ENCODE measurements around the gene ODF4. TPM values are rescaled to one million over a fixed set of nuclear protein-coding genes. Genes with fewer than 3 reads are reported as not detected.
"Not testable (repeated sequence)": the region's sequence is repeated elsewhere in the genome, so short reads cannot be mapped to it uniquely, and the experiment has no call there.

ODF4 gene
- total RNA-seq, 8 experiments from 2014 or later = 0.25 TPM; not detected in 7

- in situ Hi-C loops (cut with MboI; ENCODE audit: low pct_unique_long_range_greater_than_20kb in 2 of 9, low sequenced_read_pairs in 9 of 9, unreplicated experiment in 9 of 9) = no loop called here
- Histone ChIP-seq H3K27ac (no peak overlapping the region), H3K4me3 (no peak overlapping the region), H3K4me1 (replicated peaks in 1 of 2) (peaks cover 0 to 5% of the 10 kb centered on the region in 2 donors)
- 40 to 83% (median 63%) methylated on average over 1 to 3 of the region's 3 CpGs for WGBS, 10 experiments
- ATAC-seq (replicated peaks in 6 of 8) = no peak
These were observed 21.1 kb downstream of the ODF4 start for GRCh38 chr17:8360751-8361150.

DNA sequence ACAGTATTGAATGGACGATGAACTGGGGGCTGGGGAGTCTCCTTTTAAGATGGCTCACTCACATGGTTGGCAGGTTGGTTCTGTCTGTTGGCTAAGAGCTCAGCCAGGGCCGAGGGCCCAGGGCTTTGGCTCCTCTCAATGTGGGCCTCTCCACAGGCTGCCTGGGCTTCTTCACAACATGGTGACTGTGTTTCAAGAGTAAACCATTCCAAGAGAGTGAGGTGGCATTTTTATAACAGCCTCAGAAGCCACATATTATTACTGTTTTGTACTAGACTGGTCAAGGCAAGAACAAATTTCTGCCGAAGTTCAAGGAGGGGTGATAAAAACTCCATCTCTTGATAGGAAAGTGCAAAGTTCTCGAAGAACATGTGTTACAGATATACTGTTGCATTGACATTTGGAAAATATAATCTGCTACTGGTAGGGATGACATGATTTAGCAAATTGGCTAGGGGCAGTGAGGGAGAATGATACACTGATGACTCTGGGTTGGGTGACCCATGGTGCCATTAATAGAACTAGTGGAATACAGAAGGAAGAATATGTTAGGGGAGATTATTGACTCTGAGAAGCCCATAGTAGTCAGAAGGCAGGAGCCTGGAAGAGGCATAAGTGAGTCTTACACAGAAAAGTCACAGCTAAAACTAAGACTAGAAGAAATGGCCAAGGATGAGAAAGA, 23.2 kb downstream of the ODF4 start:
- no peak overlapping the region for H3K4me3 ChIP-seq
- whole genome bisulfite sequencing, 10 experiments = 30 to 100% (median 81%) methylated on average over 1 to 3 of the region's 4 CpGs; no CpG with 5 or more reads in 2 of the 10 experiments
- no peak for ATAC-seq (replicated peaks in 6 of 8)
- in situ Hi-C loops (cut with MboI; ENCODE audit: low pct_unique_long_range_greater_than_20kb in 2 of 9, low sequenced_read_pairs in 9 of 9, unreplicated experiment in 9 of 9) = no loop called here
- no peak overlapping the region for H3K27ac ChIP-seq
- H3K4me1 ChIP-seq (replicated peaks in 1 of 2) = peaks cover 0 to 5% of the 10 kb centered on the region in 2 donors

DNA sequence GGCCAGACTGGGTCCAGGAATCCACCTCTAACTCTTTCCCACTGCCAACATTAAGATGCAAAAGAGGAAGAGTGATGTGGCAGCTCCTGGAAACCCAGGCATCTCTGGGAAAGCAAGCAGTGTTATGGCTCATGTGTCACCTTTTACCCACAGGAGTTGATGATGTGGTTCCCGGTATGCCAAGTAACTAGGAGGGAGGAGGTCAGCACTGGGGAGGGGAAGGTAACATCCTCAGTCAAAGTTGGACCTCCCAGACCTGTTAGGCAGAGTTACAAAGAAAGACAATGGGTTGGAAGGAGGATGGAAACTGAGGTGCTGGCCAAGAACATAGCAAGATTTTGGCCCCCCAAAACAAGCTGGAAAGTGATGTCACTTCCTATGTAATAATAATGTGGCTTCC, 25.5 kb downstream of the ODF4 start:
- no peak overlapping the region for H3K27ac ChIP-seq
- WGBS, 10 experiments = 63 to 83% methylated on average over 1 of the region's 1 CpG; no CpG with 5 or more reads in 8 of the 10 experiments
- ATAC-seq (replicated peaks in 6 of 8) = peak in 1 of 8 experiments; percentile 32
- in situ Hi-C loops (cut with MboI; ENCODE audit: low pct_unique_long_range_greater_than_20kb in 2 of 9, low sequenced_read_pairs in 9 of 9, unreplicated experiment in 9 of 9) = no loop called here
- no peak overlapping the region for H3K4me3 ChIP-seq
- H3K4me1 ChIP-seq (replicated peaks in 1 of 2) = no peaks in the 10 kb centered on the region

- no peak overlapping the region for H3K4me3 ChIP-seq
- H3K4me1 ChIP-seq (replicated peaks in 1 of 2) = no peaks in the 10 kb centered on the region
- H3K27ac ChIP-seq = no peak overlapping the region
- in situ Hi-C loops (cut with MboI; ENCODE audit: low pct_unique_long_range_greater_than_20kb in 2 of 9, low sequenced_read_pairs in 9 of 9, unreplicated experiment in 9 of 9) = no loop called here
- 8 to 100% (median 70%) methylated on average over 1 to 2 of the region's 2 CpGs; no CpG with 5 or more reads in 4 of the 10 experiments for WGBS, 10 experiments
- peak in 3 of 8 experiments; percentile 80 to 92 (median 92) for ATAC-seq (replicated peaks in 6 of 8)
These were observed 26.6 kb downstream of the ODF4 start for GRCh38 chr17:8366231-8366630.

GRCh38 chr17:8368193-8368592, 28.6 kb downstream of the ODF4 start:
- in situ Hi-C loops (cut with MboI; ENCODE audit: low pct_unique_long_range_greater_than_20kb in 2 of 9, low sequenced_read_pairs in 9 of 9, unreplicated experiment in 9 of 9) = no loop called here
- WGBS, 10 experiments = 87 to 100% (median 98%) methylated on average over 1 to 3 of the region's 3 CpGs
- no peaks in the 10 kb centered on the region for H3K4me1 ChIP-seq (replicated peaks in 1 of 2)
- no peak overlapping the region for H3K4me3 ChIP-seq
- H3K27ac ChIP-seq = no peak overlapping the region
- no peak for ATAC-seq (replicated peaks in 6 of 8)

DNA sequence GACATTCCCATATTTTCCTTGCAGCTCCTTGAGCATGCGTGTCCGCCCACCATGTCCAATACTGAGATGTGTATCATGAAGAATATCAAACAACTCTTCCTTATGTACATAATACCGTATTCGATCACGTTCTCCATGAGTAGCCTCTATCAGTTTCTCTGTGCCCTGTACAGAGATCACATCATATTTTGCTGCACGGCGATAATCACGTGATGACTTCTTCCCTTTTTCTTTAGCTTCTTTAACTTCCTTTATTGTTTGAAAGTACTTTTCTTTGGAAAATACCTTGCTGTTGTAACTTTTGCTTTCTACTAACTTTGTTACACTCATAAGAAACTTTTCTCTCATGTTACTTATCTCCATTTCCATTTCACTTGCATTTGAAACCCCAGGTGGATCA, 30.3 kb downstream of the ODF4 start:
- Histone ChIP-seq H3K4me1 (replicated peaks in 1 of 2) (peaks cover 4% of the 10 kb centered on the region in 2 donors), H3K4me3 (no peak overlapping the region), H3K27ac (no peak overlapping the region)
- in situ Hi-C loops (cut with MboI; ENCODE audit: low pct_unique_long_range_greater_than_20kb in 2 of 9, low sequenced_read_pairs in 9 of 9, unreplicated experiment in 9 of 9) = no loop called here
- ATAC-seq (replicated peaks in 6 of 8) = no peak
- 84 to 100% (median 96%) methylated on average over 1 to 8 of the region's 8 CpGs for WGBS, 10 experiments

DNA sequence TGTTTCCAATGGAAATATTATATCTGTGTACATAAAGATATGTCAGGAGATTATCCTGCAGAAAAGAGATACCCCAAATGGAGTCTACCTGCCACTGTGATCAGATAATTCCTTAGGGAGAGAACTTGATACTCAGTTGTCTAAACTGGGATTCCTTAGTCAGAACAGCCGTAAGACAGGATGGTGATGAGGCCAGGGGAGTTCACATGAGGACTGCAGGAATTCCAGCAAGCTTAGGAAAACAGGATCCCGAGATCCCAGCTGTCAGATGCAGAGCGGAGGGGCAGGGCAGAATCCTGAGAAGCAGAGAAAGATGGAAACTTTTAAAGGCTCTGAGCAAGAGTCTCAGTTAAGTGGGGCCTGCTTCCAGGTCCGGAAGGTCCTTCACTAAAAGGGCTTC, 32.1 kb downstream of the ODF4 start:
- WGBS, 10 experiments = 60 to 100% (median 83%) methylated on average over 1 to 4 of the region's 4 CpGs; no CpG with 5 or more reads in 1 of the 10 experiments
- ATAC-seq (replicated peaks in 6 of 8) = no peak
- Histone ChIP-seq H3K4me1 (replicated peaks in 1 of 2) (peaks cover 12 to 13% of the 10 kb centered on the region in 2 donors), H3K4me3 (no peak overlapping the region), H3K27ac (no peak overlapping the region)
- in situ Hi-C loops (cut with MboI; ENCODE audit: low pct_unique_long_range_greater_than_20kb in 2 of 9, low sequenced_read_pairs in 9 of 9, unreplicated experiment in 9 of 9) = no loop called here

GRCh38 chr17:8372422-8372821, 32.8 kb downstream of the ODF4 start:
- Histone ChIP-seq H3K27ac (no peak overlapping the region), H3K4me1 (replicated peaks in 1 of 2) (peaks cover 14 to 17% of the 10 kb centered on the region in 2 donors), H3K4me3 (no peak overlapping the region)
- in situ Hi-C loops (cut with MboI; ENCODE audit: low pct_unique_long_range_greater_than_20kb in 2 of 9, low sequenced_read_pairs in 9 of 9, unreplicated experiment in 9 of 9) = no loop called here
- WGBS, 10 experiments = 80 to 100% (median 89%) methylated on average over 1 to 6 of the region's 7 CpGs; no CpG with 5 or more reads in 2 of the 10 experiments
- no peak for ATAC-seq (replicated peaks in 6 of 8)

DNA sequence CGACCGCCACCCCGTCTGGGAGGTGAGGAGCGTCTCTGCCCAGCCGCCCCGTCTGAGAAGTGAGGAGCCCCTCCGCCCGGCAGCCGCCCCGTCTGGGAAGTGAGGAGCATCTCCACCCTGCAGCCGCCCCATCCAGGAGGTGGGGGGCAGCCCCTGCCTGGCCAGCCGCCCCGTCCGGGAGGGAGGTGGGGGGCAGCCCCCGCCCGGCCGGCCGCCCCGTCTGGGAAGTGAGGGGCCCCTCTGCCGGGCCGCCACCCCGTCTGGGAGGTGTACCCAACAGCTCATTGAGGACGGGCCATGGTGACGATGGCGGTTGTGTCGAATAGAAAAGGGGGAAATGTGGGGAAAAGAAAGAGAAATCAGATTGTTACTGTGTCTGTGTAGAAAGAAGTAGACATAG, 34.2 kb downstream of the ODF4 start:
- no CpG with 5 or more reads among the region's 26 CpGs for WGBS, 10 experiments
- H3K4me3 ChIP-seq; ATAC-seq (replicated peaks in 6 of 8); H3K27ac ChIP-seq; in situ Hi-C loops (cut with MboI; ENCODE audit: low pct_unique_long_range_greater_than_20kb in 2 of 9, low sequenced_read_pairs in 9 of 9, unreplicated experiment in 9 of 9): not testable (repeated sequence)
- H3K4me1 ChIP-seq (replicated peaks in 1 of 2) = peaks cover 14 to 17% of the 10 kb centered on the region in 2 donors

DNA sequence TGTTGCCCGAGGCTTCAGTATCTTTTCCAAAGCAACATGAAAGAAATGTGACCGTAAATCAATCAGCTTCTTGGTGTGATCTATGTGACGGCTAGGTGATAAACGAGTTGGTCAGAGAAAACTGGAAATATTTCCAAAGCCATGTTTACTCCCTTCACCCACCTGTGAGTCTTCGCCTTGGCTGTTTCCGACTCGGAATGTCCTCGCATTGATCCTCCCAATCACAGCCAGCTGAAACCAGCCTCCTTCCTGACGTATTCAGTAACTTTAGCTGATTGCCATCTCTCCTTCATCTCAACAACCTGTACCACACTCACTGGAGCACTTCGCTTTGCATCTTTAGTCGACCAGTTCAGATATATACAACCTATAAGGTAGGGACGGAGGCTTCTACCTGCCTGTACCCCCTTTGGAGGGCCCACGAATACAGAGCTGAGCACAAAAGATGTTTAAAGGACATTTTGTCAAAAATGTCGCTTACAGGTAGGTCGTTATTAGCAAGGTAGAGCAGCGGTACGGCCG, 36.2 kb downstream of the ODF4 start:
- 10 to 90% (median 22%) methylated on average over 2 to 15 of the region's 18 CpGs for WGBS, 10 experiments
- H3K4me1 ChIP-seq (replicated peaks in 1 of 2) = peaks cover 14 to 17% of the 10 kb centered on the region in 2 donors
- peak overlapping the region; percentile 79 to 92 for H3K27ac ChIP-seq
- peak overlapping the region; percentile 48 to 76 (median 58) for H3K4me3 ChIP-seq
- peak; percentile 1 to 33 (median 18) for ATAC-seq (replicated peaks in 6 of 8)
- in situ Hi-C loops (cut with MboI; ENCODE audit: low pct_unique_long_range_greater_than_20kb in 2 of 9, low sequenced_read_pairs in 9 of 9, unreplicated experiment in 9 of 9) = no loop called here

DNA sequence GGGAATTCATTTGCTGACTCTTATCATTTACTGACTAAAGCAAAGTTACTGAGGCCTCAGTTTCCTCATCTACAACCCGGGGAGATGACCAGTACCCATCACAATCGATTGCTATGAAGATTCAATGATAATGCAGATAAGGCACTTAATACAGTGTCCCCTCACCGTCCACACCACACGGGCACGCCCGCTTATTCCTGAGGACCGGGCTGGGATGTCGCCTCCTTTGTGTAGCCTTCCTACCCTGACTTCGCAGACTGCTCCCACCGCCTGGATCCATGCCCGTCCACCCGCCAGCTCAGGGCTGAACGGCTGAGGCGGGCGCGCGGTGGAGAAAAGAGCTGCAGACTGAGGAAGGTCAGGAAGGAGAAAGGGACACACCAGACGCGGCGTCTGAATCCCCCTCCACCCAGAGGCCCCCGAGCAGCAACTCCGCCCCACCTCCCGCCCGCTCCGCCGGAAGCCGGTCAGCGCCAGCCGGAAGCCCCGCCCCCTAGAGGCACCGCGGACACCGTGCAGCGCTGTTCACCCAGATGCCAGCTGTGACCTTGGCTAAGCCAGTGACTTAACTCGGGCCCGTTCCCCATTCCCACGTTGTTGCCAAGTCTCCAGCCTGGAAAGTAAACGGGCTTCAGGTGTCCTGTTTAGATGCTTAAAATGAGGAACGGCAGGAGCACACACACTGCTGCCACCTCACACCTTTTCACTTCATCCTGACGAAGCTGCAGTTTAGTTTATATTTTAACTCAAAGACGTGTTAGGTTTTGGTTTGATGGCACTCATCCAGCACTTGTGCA, 36.8 kb downstream of the ODF4 start, which contains the start of gene KRABD2:
Gene KRABD2, minus strand, starts transcription at position 434 of the 797 bp plus-strand sequence.
- WGBS, 10 experiments = 0 to 14% (median 10%) methylated on average over 4 to 7 of the region's 41 CpGs; no CpG with 5 or more reads in 7 of the 10 experiments
- H3K27ac ChIP-seq = peak within 1 kb of the TSS; percentile 79 to 92
- peak; percentile 82 to 98 (median 96) for ATAC-seq (replicated peaks in 6 of 8)
- H3K4me1 ChIP-seq (replicated peaks in 1 of 2) = peaks cover 19 to 23% of the 10 kb centered on the region in 2 donors
- in situ Hi-C loops (cut with MboI; ENCODE audit: low pct_unique_long_range_greater_than_20kb in 2 of 9, low sequenced_read_pairs in 9 of 9, unreplicated experiment in 9 of 9) = no loop called here
- peak within 1 kb of the TSS; percentile 48 to 76 (median 58) for H3K4me3 ChIP-seq

DNA sequence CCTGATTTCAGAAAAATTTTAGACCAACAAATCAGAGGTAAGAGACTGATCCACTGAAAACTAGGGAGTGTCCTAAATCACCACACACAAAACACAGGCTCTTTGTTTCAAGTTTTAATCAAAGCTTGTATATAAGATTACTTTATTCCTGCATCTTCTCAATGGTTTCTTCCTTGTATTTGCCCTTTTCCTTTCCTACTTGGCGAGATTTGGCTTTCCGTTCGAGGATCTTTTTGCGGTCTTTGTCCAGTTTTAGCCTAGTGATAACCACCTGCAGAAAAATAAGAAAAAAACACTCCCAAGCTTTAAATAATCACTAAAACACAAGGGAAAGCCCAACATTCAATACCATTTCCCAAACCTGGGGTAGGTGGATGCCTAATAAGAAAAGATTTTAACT, 37.8 kb downstream of the ODF4 start:
- in situ Hi-C loops (cut with MboI; ENCODE audit: low pct_unique_long_range_greater_than_20kb in 2 of 9, low sequenced_read_pairs in 9 of 9, unreplicated experiment in 9 of 9) = no loop called here
- no peak for ATAC-seq (replicated peaks in 6 of 8)
- Histone ChIP-seq H3K27ac (peak overlapping the region in 1 of 2 donors; percentile 92), H3K4me1 (replicated peaks in 1 of 2) (peaks cover 26 to 30% of the 10 kb centered on the region in 2 donors), H3K4me3 (no peak overlapping the region)
- WGBS, 10 experiments = 81 to 100% (median 96%) methylated on average over 1 to 4 of the region's 4 CpGs; no CpG with 5 or more reads in 1 of the 10 experiments

DNA sequence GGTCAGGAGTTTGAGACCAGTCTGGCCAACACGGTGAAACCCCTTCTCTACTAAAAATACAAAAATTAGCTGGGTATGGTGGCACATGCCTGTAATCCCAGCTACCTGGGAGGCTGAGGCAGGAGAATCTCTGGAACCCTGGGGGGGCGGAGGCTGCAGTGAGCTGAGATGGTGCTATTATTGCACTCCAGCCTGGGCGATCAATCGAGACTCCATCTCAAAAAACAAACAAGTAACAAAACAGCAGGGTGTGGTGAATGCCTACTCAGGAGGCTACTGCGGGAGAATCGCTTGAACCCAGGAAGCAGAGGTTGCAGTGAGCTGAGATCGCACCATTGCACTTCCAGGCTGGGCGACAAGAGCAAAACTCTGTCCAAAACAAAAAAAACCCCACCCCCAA, 38.5 kb downstream of the ODF4 start:
- in situ Hi-C loops (cut with MboI; ENCODE audit: low pct_unique_long_range_greater_than_20kb in 2 of 9, low sequenced_read_pairs in 9 of 9, unreplicated experiment in 9 of 9); ATAC-seq (replicated peaks in 6 of 8); H3K27ac ChIP-seq; H3K4me3 ChIP-seq: not testable (repeated sequence)
- WGBS, 10 experiments = 63 to 100% (median 85%) methylated on average over 1 to 7 of the region's 8 CpGs; no CpG with 5 or more reads in 2 of the 10 experiments
- peaks cover 26 to 30% of the 10 kb centered on the region in 2 donors for H3K4me1 ChIP-seq (replicated peaks in 1 of 2)
